Stimulated activated CD4-positive, alpha-beta T cell treated with anti-CD3 and anti-CD28 coated beads, Interleukin-15, amount 100 ng/mL, for 48 hours (primary cell): ENCODE measurements around the gene ZNF442.
"Not testable (repeated sequence)": the region's sequence is repeated elsewhere in the genome, so short reads cannot be mapped to it uniquely, and the experiment has no call there.

Source experiments
- DNase-seq, 2 donors: peaks; one replicate each; pipeline ENCODE4 v3.0.0-alpha.2; 2020; ENCODE audit warnings: low read depth in 2 of 2

The ZNF442 gene

DNA sequence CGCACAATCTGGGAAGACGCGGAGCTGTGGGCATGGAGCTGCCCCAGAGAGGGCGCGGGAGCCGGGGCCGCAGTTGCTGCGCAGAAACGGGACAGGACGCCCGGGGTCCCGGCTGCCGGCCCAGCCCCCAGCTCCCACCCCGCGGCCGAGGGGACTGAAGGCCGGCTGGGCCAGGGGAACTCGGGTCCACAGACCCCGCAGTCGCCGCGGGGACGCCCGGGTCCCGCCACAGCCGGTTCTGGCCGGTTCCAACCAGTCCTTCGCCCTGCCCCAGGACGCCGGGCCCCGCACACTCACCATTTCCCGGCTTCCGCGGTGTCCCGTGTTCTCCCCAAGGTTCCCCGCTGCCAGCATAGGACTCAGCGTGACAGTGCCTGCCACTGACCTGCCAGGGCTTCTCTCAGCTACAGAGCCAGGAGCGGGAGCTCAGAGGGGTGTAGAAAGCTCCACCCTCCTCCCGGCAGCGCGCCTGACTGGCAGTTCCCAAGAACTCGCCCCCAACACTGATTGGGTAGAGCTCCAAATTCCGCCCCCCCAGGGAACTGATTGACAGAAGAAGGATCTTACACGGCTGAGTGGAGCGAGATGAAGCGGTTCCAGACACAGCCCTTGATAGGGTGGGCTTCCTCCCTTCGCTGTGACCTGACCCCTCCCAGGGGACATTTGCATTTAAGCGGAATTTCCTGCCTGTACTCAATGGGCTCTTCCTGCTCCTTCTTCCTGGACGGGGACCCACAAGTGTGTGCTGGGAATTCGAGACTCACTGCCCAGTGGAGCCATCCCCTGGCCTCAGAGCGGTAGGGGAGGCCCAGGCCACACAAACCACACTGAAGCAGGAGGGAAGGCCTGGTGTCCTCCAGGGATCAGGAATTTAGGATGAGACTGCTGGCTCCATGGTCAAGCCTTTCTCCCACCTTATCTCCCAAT is at the start of gene ZNF442:
ZNF442 (minus strand) TSS at position 448 of the 927 bp plus-strand sequence. CDS start 2,052 bp downstream, outside the sequence.
- DNase-seq, result peak; percentile 88

DNA sequence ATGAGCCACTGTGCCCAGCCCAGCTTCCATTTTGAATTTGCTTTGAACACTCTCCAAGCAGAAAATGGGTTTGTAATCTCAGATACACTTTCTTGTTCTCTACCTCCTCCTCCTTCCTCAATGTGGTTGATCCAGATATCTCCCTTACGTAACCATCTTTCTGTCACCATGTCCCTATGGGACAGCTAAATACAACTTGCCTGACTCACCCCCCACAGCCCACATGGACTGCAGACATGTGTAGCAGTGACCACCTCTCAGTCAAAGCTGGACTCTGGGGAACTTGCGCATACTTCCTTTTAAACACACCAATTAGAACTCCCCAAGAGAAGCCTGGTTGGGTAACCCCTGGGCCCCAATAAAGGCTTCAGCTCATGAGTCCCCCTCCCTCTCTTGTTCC is 46.4 kb upstream of the ZNF442 start:
- DNase-seq, result no peak

DNA sequence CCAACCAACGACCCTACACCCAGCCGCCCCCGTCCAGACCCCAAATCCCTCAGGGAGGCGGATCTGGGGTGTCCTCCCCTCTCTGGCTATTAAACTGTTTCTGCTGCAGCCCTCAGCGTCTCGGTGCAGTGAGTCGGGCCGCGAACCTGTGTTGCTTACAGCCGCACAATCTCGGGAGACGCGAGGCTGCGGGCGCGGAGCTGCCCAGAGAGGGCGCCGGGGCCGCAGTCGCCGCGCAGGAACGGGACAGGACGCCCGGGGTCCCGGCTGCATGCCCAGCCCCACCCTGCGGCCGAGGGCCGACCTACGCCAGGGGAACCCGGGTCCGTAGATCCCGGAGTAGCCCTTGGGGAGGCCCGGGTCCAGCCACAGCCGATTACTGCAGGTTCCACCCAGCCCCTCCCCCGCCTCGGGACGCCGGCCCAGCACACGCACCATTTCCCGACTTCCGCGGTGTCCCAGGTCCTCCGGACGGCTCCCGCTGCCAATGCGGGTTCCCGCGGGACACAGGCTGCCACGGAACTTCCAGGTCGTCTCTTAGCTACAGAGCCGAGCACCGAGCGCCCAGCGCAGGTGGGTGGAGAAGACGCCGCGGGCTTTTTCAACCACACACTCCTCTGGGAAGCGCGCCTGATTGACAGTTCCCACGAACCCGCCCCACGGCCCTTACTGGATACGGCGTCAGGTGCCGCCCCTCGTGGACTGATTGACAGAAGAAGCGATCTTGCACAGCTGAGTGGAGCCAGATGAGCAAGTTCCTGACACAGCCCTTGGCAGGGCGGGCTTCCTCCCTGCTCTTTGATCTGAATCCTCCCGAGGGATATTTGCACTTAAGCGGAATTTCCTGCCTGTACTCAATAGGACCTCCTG is 35.4 kb upstream of the ZNF442 start, which contains the start of gene ZNF799:
ZNF799 (minus strand) TSS at position 639 of the 870 bp plus-strand sequence; CDS start at position 438, 201 bp downstream.
- DNase-seq, result peak; percentile 82 to 83

DNA sequence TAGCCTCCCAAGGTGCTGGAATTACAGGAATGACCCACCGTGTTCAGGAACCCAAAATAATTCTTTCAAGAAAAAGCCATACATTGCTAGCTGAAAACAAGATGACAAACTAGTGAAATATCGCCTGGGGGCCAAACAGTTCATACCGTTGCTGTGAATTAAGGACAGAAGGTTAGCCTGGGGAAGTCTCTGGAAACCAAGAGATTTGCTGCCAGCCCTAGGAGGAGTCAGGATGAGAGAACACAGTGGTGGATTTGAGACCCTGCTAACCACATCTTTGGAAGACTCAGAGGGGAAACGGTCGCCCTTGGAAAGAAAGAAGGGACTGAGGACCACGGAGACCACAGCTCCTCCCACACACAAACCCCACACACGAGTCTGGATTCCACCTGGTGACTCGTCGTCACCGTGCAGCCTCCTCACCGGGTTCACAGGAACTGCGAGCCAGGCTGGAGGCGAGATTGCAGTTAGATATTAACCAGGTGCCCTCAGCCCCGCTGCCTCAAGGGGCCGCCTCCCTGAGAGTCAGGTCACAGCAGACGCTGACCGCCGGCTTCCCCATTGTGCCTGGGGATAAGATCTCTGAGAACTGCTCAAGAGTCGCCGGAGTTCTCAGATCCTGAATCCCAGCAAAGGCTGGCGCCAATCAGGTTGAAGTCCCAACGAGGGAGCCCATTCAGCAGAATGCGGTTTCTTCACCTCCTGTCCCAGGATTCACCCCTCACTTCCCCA is 34.6 kb upstream of the ZNF442 start:
- DNase-seq, result peak in 1 of 2 donors; percentile 35

DNA sequence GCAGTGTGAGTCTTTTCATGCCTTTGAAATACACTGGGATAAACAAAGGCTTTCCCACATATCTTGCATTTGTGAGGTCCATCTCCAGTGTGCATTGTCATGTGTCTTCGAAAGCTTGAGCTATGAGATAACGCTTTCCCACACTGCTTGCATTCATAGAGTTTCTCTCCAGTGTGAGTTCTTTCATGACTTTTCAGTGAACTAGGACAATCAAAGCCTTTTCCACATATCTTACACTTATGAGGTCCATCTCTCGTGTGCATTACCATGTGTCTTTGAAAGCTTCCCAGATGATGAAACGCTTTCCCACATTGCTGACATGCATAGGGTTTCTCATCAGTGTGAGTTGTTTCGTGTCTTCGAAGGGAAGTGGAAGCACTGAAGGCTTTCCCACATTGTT is 25.7 kb upstream of the ZNF442 start:
- DNase-seq, result not testable (repeated sequence)

DNA sequence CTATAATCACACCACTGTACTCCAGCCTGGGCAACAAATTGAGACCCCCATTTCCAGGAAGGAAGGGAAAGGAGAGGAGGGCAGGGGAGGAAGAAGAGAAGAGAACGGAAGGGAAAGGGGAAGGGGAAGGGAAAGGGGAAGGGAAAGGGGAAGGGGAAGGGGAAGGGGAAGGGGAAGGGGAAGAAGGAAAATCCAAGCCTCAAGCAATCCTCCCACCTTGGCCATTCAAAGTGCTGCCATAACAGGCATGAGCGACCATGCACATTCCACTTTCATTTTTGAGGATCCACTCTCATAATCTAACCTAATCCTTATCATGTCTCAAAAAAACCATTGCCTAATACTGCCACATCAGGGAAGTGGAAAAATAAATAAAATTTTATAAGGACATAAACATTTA is 20.9 kb upstream of the ZNF442 start:
- DNase-seq, result not testable (repeated sequence)

DNA sequence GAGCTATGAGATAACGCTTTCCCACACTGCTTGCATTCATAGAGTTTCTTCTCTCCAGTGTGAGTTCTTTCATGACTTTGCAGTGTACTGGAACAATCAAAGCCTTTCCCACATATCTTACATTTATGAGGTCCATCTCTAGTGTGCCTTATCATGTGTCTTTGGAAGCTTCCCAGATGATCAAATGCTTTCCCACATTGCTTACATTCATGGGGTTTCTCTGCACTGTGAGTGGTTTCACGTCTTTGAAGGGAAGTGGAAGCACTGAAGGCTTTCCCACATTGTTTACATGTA is 14.9 kb upstream of the ZNF442 start:
- no peak for DNase-seq

DNA sequence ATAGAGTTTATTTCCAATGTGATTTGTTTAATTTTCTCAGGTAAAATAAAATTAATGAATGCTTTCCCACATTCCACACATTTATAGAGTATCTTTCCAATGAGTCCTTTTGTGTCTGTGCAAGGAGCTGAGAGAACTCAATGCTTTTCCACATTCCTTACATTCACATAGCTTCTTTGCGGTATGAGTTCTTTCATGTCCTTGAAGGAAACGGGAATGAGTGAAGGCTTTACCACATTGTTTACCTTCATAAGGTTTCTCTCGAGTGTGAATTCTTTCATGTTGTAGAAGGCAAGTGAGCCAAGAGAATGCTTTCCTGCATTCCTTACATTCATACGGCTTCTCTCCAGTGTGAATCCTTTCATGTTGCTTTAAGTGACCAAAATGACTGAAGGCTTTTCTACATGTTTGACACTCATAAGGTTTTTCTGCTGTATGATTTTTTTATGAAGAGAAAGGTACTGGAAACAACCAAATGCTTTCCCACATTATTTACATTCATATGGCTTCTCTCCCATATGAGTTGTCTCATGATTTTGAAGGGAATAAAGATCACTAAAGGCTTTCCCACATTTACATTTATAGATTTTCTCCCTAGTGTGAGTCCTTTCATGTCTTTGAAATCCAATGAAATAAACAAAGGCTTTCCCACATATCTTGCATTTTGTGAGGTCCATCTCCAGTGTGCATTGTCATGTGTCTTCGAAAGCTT is 14.4 kb upstream of the ZNF442 start:
- no peak for DNase-seq

DNA sequence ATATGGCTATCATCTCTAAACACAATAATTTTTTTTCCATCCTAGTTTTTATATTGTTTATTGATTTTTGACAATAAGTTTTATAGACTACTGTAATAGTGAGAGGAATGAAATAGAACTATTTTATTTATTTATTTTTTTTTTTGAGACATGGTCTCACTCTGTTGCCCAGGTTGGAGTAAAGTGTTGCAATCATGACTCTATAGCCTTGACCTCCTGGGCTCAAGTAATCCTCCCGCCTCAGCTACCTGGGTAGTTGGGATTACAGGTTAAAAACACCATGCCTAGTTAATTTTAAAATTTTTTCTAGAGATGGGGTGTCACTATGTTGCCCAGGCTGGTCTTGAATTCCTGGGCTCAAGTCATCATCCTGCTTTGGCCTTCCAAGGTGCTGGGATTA is 8.5 kb upstream of the ZNF442 start:
- no peak for DNase-seq

DNA sequence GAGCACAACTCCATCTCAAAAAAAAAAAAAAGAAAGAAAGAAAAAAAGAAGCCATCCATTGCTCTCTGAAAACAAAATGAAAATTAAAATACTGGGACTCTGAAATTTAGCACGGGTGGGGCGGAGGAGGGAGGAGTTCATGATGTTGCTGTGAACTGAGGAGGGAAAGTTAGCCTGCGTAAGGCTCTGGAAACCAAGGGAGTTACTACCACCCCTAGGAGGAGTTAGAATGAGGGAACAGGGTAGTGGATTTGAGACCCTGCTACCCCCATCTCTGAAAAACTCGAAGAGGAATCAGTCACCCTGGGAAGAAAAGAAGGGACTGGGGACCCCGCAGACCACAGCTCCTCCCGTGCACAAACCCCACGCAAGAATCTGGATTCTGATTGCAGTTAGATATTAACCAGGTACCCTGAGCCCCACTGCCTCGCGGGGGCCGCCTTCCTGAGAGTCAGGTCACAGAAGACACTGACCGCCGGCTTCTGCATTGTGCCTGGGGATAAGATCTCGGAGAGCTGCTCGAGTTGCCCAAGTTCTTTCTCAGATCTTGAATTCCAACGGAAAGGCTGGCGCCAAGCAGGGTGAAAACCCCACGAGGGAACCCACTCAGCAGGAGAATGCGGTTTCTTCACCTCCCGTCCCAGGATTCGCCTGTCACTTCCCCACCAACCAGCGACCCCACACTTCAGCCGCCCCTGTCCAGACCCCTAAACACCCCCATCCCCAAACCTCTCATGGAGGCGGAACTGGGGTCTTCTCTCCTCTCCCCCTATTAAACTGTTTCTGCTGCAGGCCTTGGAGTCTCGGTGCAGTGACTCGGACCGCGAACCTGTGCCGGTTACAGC is 870 bp downstream of the ZNF442 start:
- DNase-seq, result no peak

DNA sequence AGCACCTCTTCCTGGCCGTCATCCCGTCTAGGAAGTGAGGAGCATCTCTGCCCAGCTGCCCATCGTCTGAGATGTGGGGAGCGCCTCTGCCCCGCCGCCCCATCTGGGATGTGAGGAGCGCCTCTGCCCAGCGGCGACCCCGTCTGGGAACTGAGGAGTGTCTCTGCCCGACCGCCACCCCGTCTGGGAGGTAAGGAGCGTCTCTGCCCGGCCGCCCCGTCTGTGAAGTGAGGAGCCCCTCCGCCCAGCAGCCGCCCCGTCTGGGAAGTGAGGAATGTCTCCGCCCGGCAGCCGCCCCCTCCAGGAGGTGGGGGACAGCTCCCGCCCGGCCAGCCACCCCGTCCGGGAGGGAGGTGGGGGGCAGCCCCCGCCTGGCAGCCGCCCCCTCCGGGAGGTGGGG is 3.2 kb downstream of the ZNF442 start:
- not testable (repeated sequence) for DNase-seq

DNA sequence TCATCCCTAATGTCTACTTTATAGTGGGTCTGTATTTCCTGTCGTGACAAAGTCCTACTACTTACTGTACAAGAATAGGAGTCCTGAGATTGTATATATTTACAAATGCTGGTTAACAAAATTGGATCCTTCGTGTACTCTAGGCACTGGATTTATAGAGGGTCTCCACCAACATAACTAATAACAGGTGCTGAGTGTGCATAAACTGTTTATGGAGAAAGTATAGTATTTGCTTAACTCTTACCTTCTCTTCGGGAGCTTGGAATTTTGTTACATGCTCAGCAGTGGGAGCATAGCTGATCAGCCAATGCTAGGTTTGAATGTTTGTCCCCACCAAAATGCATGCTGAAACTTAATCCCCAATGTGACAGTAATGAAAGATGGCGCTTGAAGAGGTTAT is 12.1 kb downstream of the ZNF442 start:
- DNase-seq, result no peak

DNA sequence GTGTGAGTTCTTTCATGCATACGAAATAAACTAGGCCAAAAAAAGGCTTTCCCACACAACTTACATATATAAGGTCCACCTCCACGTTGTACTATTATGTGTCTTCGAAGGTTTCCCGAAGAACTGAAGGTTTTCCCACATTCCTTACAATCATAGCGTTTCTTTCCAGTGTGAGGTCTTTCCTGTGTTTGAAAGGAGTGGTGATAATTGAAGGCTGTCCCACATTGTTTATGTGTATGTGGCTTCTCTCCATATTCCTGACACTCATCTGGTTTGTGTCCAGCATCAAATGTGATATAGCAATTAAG is 14.6 kb downstream of the ZNF442 start:
- no peak for DNase-seq

DNA sequence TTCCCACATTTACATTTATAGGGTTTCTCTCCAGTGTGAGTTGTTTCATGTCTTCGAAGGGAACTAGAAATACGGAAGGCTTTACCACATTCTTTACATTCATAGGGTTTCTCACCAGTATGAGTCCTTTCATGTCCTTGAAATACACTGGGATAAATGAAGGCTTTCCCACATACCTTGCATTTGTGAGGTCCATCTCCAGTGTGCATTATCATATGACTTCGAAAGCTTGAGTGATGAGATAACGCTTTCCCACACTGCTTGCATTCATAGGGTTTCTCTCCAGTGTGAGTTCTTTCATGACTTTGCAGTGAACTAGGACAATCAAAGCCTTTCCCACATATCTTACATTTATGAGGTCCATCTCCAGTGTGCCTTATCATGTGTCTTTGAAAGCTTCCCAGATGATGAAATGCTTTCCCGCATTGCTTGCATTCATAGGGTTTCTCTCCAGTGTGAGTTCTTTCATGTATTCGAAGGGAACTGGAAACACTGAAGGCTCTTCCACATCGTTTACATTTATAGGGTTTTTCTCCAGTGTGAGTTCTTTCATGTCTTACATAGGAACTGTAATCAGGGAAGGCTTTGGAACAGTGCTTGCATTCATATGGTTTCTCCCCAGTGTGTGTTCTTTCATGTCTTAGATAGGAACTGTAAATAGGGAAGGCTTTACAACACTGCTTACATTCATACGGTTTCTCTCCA is 15.1 kb downstream of the ZNF442 start:
- no peak for DNase-seq

DNA sequence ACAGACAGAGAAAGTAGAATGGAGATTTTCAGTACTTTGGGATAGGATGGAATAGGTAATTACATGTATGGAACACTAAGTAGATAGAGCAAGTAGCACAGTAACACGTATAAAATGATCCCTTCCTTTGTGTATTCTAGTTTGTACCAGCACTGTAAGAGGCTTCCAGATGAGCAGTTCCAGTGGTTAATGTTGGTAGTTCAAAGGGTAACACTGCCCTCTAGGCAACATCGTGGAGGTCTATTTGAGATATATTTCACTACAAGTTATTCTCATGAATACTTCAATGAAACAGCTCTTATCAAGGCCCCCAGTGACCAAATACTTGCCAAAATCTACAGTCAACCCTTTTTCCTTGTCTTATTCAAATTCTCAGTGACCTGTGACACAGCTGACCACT is 18.6 kb downstream of the ZNF442 start:
- no peak for DNase-seq

DNA sequence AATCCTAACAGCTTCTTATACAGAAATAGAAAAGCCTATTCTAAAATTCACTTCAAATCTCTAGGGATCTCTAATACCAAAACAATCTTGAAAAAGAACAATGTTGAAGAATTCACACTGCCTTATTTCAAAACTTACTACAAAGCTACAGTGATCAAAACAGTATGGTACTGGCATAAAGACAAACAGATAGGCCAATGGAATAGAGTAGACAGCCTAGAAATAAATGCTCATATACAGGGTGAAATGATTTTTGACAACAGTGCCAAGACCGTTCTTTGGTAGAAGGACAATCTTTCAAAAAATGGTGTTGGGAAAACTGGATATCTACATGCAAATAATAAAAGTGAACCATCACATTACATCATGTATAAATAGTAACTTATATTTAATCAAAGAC is 20.3 kb downstream of the ZNF442 start:
- no peak for DNase-seq

DNA sequence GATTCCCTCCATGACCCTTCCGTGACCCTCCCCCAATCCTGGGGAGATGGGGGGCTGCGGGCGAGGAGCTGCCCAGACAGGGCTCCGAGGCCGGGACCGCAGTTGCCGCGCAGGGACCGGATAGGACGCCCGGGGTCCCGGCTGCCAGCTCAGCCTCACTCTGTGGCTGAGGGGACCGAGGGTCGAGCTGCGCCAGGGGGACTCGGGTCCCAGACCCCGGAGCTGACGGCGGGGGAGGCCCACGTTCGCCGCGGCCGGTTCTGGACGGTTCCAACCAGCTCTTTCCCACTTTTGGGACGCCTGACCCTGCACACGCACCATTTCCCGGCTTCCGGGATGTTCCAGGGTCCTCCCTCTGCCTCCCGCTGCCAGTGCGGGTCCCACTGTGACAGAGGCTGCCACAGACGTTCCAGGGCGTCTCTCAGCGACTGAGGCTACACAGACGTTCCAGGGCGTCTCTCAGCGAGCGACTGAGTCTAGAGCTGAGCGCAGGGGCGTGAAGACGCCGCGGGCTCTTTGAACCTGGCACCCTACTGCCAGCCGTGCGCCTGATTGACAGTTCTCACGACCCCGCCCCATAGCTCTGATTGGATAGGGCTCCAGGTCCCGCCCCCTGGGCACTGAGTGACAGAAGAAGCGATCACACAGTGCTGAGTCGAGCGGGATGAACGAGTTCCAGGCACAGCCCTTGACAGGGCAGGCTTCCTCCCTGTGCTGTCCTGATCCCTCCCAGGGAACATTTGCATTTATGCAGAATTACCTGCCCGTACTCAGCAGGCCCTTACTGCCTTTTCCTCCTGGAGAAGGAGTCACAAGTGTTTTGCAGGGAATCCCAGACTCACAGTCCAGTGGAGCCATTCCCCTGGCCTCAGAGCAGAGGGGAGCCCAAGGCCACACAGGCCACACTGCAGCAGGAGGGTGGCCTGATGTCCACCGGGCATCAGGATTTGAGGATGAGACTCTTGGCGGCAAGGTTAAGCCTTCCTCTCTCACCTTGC is 32.0 kb downstream of the ZNF442 start, which contains the start of gene ZNF563:
ZNF563 (minus strand) TSS at position 472 of the 998 bp plus-strand sequence; CDS start at position 321, 151 bp downstream.
- DNase-seq, result peak; percentile 96 to 99

DNA sequence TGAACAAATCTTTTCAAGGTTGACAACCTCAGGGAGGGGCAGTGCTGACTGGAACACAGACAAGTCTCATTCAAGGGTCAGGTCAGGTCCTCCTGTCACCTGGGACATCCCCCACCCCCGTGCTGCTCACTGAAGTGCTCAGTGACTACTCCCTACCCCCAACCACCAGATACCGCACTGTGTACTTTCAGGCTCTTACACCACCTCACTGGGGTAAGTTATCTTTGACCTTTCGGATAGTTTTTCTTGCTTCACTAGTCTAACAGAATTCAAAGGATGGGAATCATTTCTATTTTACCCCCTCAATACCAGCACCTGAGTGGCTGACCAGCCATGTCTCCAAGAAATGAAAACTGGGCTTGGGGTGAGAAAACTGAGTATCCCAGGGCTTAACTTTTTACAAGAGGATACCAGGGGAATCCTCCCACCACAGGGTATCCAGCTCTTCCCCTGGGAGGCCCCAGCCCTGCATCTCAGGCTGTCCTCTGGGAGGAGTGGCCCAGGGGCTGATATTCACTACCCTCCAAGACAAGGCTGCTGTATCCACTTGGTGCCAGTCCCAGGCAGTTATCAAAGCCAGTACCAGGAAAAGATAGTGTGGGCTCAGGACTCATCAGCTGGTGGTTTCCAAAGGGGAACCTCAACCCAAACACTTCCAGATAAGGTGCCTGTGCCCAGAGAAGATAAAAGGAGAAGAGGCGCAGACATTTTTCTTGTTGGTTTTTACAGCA is 34.1 kb downstream of the ZNF442 start:
- peak; percentile 79 to 86 for DNase-seq
